ENCODE data around the gene SKIC8.
"Not testable (repeated sequence)": the region's sequence is repeated elsewhere in the genome, so short reads cannot be mapped to it uniquely, and the experiment has no call there.

The SKIC8 gene

DNA sequence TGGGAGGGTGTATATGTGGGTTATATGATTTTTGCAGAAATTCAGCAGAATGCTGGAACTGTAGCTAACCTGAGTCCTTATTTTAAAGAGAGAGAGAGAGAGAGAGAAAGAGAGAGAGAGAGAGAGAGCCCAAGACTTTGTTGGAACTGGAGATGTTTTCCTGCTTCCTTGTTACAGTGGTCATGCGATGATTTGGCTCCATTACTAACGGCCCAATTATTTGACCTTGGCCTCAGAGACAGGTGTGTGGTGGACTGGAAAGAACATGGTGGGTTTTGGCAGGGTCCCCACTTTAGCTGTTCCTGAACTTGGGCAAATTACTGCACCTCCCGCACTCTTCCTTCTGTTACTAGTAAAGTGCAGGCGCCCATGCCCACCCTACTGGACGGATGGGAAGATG is 50.3 kb downstream of the SKIC8 start:
- no peak for DNase-seq

DNA sequence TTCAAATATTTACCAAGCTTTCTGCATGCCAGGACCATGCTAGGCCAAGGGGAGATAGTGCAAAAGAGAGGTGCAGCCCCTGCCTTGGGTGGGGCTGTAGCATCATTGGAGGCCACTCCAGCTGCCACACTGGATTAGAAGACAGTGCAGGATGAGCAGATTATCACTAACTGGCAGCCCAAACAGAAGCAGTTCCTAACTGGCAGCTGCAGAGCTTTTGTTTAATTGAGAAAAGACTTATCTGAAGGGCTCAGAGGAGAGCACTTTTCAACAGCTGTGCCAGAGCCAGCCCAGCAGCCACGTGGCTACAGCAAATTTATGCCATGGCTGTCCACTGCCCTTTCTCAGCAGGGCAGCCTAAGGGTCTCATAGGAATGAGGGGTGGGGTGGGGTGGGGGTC is 51.5 kb downstream of the SKIC8 start:
- no peak for DNase-seq

DNA sequence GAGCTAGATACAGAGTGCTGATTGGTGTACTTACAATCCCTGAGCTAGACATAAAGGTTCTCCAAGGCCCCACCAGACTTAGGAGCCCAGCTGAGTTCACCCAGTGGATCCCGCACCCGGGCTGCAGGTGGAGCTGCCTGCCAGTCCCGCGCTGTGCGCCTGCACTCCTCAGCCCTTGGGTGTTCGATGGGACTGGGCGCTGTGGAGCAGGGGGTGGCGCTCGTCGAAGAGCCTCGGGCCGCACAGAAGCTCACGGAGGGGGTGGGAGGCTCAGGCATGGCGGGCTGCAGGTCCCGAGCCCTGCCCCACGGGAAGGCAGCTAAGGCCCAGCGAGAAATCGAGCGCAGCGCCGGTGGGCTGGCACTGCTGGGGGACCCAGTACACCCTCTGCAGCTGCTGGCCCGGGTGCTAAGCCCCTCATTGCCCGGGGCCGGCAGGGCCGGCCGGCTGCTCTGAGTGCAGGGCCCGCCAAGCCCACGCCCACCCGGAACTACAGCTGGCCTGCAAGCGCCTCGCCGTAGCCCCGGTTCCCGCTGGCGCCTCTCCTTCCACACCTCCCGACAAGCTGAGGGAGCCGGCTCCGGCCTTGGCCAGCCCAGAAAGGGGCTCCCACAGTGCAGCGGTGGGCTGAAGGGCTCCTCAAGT is 53.3 kb downstream of the SKIC8 start:
- DNase-seq, result not testable (repeated sequence)

DNA sequence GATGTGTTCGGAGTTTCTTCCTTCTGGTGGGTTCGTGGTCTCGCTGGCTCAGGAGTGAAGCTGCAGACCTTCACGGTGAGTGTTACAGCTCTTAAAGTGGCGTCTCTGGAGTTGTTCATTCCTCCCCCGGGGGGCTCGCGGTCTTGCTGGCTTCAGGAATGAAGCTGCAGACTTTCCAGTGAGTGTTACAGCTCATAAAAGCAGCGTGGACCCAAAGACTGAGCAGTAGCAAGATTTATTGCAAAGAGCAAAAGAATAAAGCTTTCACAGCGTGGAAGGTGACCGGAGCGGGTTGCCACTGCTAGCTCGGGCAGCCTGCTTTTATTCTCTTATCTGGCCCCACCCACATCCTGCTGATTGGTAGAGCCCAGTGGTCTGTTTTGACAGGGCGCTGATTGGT is 54.0 kb downstream of the SKIC8 start:
- DNase-seq, result not testable (repeated sequence)

DNA sequence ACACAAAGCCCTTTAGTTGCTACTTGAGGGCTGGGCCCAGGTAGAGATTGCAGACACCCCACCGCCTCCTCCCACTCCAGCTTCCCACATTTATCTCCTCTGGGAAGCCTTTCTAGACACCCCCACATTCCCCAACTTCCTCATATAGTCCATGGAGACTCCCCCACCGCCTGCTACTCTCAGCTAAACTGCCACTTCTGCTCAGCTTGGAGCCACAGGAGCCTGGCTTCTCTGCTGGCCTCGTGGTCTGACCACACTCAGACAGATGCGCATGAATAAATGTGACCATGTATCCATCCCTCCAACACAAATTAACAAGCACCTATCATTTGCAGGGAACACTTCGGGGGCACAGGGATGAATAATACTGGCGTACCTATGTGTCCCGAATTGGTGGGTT is 54.5 kb downstream of the SKIC8 start:
- no peak for DNase-seq

DNA sequence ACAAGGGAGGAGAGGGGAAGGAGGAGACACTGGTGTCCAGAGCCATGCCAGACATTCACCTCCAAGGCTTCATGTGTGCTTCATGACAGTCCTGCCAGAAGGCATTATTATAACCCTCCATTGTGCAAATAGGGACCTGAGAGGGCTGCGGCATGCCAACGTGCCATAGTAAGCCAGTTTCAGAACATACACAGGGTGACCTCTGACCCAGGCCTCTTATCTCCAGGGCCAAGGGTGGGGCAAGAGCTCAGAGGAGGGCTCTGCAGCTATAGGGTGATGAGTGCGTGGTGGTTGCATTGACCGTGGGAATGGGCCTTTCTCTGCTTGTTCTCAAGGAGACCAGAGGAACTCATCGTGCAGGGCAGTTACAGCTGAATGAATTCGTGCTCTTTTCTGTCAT is 55.3 kb downstream of the SKIC8 start:
- no peak for DNase-seq

DNA sequence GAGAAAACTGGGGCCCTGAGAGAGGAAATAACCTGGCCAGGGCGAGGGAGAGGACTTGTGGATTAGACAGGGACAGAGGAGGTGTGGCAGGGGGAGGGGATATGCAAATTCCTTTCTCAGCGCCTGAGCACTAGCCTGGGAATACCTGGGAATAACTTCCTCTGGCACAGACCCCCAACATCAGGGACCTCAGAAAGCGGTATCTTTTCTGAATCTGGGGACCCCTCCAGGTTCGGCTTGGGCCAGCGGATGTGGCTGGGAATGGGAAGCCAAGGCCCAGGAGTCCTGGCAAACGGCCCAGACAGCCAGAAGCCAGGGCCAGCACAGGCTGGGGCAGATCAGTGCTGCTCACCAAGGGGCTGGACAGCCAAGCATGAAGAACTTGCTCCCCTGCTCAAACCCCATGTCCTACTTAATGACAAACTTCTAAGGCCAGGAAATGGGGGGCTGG is 55.9 kb downstream of the SKIC8 start:
- DNase-seq, result no peak

DNA sequence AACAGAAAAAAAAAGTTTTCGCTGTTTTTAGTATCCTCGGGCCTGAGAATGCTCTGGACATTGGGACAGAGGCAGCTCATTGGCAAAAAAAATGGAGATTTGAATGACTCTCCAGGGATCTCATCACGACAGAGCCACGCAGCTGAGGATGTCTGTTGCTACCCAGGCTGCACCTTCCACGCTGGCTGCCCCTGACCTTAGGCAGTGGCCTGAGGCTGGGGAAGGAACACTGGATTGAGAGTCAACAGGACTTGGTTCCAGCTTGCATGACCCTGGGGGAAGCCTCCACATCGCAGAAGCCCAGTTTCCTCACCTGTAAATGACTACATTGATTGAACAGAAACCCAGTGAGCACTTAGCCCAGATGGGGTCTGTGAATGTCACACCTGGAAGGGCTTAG is 56.4 kb downstream of the SKIC8 start:
- DNase-seq, result no peak

DNA sequence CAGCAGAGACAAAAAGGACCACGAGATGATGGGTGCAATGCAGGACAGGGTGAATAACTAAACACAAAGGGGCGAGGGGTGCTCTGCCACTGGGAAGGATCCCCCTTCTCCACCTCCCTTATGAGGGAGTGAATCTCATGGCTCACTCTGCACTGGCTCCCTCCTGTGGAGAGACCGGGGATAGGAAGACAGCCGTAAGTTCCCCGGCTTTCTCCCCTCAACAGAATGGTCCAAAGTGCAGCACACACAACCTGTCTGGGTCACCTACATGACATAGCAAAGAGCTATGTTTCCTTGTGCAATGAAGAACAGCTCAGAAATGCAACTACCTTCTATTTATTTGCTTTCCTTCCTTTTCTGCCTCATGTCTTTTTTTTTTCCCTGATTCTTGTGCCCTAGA is 57.3 kb downstream of the SKIC8 start:
- DNase-seq, result no peak

DNA sequence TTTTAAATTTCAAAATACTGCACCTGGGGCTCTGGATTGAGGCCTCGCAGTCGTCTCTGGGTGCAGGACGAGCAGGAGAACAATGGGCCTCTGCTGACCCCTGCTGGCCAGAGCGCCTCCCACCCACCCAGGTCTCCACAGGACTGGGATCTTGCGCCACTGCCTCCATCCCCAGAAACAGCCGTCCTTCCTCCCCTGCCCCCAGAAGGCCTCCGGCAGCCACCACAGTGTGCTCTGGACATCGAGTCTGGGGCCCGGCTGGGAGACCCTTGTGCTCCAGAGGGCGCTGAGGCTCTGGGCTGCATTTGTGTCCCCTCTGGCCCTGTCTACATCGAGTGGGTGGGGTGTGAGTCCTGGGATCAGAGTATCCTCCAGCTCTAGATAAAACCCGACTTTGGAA is 58.4 kb downstream of the SKIC8 start:
- peak; percentile 37 for DNase-seq

DNA sequence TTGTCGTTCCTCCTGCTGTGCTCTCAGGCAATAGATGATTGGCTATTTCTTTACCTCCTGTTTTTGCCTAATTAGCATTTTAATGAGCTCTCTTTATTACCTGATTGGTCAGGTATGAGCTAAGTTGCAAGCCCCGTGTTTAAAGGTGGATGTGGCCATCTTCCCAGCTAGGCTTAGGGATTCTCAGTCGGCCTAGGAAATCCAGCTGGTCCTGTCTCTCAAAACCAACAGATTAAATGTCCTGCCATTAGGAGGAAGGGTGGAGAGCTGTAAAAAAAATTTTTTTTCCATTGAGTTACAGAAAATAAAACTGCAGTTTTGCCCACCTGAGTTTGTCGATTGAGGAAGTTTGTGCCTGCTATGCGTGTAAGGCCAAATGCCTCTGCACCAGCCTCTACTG is 59.6 kb downstream of the SKIC8 start:
- no peak for DNase-seq

DNA sequence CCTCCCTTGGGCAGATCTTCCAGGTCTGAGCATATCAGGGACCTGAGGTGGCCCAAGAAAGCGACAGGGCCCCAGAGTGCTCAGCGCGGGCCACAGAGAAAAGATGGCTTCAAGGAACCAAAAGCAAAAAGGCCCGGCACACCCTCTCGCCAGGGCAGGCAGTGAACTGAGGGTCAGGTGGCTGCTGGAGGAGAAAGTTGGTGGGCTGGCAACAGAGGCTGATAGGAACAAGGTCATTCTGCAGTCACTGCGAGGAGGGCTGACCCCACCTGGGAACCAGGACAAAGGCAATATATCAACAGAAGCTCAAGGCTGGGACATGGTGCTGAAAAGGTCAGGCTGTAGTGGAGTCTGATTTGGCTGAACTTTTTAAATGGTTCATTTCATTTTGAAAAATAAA is 62.3 kb downstream of the SKIC8 start:
- no peak for DNase-seq

DNA sequence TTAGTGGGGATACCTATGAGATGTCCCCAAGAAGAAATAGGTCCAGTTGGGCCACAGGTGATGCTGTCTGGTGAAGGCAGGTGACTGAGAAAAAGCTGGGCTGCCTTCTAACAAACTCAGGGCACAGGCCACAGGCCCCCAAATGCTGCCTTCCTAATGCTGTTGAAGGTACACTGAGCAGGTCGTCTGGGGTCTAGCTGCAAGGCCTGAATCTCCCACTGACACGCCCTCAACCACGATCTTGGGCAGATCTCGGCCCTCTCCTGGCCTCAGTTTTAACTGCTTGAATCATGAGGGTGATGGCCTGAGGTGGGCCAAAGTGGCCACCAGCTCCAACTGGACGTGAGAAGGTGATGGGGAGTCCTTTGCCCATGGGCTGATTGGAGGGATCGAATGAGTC is 62.9 kb downstream of the SKIC8 start:
- no peak for DNase-seq

DNA sequence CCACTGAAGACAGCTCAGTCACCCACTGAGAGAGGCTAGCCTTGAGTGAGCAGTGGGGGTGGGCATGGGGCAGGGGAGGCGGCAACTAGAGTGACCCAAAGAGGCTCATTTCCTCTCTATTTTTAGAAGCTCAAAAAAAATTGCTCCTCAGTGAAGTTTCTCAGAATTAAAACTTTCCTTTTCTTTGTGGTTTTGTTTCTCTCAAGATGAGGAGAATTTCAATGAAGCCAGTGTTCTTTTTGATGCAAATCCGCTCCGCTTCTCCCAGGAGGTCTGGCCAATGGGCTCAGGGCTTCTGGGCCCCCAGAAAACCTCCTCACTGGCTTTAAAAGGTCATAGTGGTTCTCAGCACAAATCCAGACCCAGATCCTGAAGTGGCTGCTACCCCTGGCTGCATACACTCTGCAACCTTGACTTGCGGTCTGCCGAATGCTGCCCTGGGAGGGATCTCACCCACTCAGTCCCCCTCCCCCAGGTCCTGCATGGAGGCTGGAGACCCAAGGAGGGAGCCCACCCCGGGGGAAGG is 64.8 kb downstream of the SKIC8 start, which contains the start of gene ACSBG1:
ACSBG1 (minus strand) TSS at position 51 of the 526 bp plus-strand sequence. CDS start 64 bp downstream, outside the sequence.
- DNase-seq, result no peak

DNA sequence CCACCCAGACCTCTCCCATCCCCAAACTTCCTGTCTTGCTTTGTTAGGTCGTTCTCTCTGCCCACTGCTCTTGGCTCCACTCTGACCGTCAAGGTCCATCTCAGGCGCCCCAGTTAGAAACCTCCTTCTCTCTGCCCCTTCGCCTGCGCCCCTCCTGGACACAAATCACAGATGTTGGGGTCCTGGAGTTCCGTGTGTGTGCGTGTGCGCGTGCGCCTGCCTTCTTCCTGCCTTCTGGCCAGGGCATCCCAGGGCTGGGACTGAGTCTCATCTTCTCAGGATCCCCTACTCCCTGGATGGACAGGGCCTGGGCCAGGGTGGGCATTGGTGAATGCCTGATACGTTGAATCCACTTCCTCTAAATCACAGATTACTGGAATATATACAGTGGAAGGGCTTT is 65.9 kb downstream of the SKIC8 start:
- no peak for DNase-seq
